WTC11 (cell line): Measurements from ENCODE around the gene TAS1R1. TPM values are rescaled to one million over a fixed set of nuclear protein-coding genes. Genes with fewer than 3 reads are reported as not detected.

Source experiments
- ATAC-seq: fragments of 200-7000 bp; cut with Tn5 transposase; 2 replicates; pipeline ENCODE4 v1.10.0; 2021; ENCODE audit warnings: mild to moderate bottlenecking, moderate library complexity
- CTCF ChIA-PET: fragments of 300-600 bp; sonication (Branson Sonifier 250); formaldehyde crosslinking; loops from one replicate; lab custom pipeline; 2021; ENCODE audit warnings: antibody characterized with exemption; lab: Charles Lee
- POLR2A ChIA-PET: fragments of 350-600 bp; sonication (Branson Sonifier 250); formaldehyde crosslinking; loops from one replicate; lab custom pipeline; 2021; ENCODE audit warnings: antibody characterized with exemption; lab: Charles Lee
- DNase-seq: peaks from one replicate; pipeline ENCODE4 v3.0.0; 2021; ENCODE audit warnings: low spot score
- H3K27ac Mint-ChIP-seq: 2 replicates; pipeline ENCODE4 v1.8.0; 2021; ENCODE audit warnings: mixed read lengths
- H3K27me3 Mint-ChIP-seq: 2 replicates; pipeline ENCODE4 v1.8.0; 2021; ENCODE audit warnings: low read depth, mild to moderate bottlenecking, moderate library complexity, mixed read lengths
- H3K36me3 Mint-ChIP-seq: 2 replicates; pipeline ENCODE4 v1.8.0; 2021; ENCODE audit warnings: mixed read lengths
- H3K4me1 Mint-ChIP-seq: 2 replicates; pipeline ENCODE4 v1.8.0; 2022; ENCODE audit warnings: mixed read lengths
- H3K4me3 Mint-ChIP-seq: 2 replicates; pipeline ENCODE4 v1.8.0; 2021; ENCODE audit warnings: mild to moderate bottlenecking, moderate library complexity, mixed read lengths
- H3K9me3 Mint-ChIP-seq: 2 replicates; pipeline ENCODE4 v1.8.0; 2021; ENCODE audit warnings: mixed read lengths
- CREB1 ChIP-seq: sonication (generic); formaldehyde crosslinking; IDR thresholded peaks from 2 replicates; pipeline ENCODE4 v1.8.0; 2023; ENCODE audit warnings: mild to moderate bottlenecking, missing genetic modification reagents
- ELF4 ChIP-seq: sonication (generic); formaldehyde crosslinking; IDR thresholded peaks from 2 replicates; pipeline ENCODE4 v1.8.1; 2022; ENCODE audit warnings: low read depth, mild to moderate bottlenecking, moderate library complexity, missing genetic modification reagents
- ESRRA ChIP-seq: sonication (generic); formaldehyde crosslinking; IDR thresholded peaks from 2 replicates; pipeline ENCODE4 v1.8.1; 2022; ENCODE audit warnings: mild to moderate bottlenecking, missing genetic modification reagents, borderline replicate concordance
- ETV6 ChIP-seq: sonication (generic); formaldehyde crosslinking; IDR thresholded peaks from 2 replicates; pipeline ENCODE4 v1.8.1; 2022; ENCODE audit warnings: mild to moderate bottlenecking, missing genetic modification reagents
- FOXK1 ChIP-seq: sonication (generic); formaldehyde crosslinking; IDR thresholded peaks from 2 replicates; pipeline ENCODE4 v1.8.0; 2022; ENCODE audit warnings: mild to moderate bottlenecking, moderate library complexity, missing genetic modification reagents
- FOXP4 ChIP-seq: sonication (generic); formaldehyde crosslinking; IDR thresholded peaks from 2 replicates; pipeline ENCODE4 v1.8.0; 2022; ENCODE audit warnings: mild to moderate bottlenecking, missing genetic modification reagents
- HMGA2 ChIP-seq: fragments of 250-450 bp; sonication (Bioruptor Pico); IDR thresholded peaks from 2 replicates; pipeline ENCODE4 v1.4.0; 2021; ENCODE audit warnings: mild to moderate bottlenecking, moderate library complexity
- KAT7 ChIP-seq: sonication (generic); formaldehyde crosslinking; IDR thresholded peaks from 2 replicates; pipeline ENCODE4 v1.8.1; 2023; ENCODE audit warnings: missing genetic modification reagents, mild to moderate bottlenecking, borderline replicate concordance
- MYBL2 ChIP-seq: sonication (generic); formaldehyde crosslinking; IDR thresholded peaks from 2 replicates; pipeline ENCODE4 v1.8.1; 2023; ENCODE audit warnings: mild to moderate bottlenecking, moderate library complexity, missing genetic modification reagents
- NFATC4 ChIP-seq: fragments of 250-450 bp; sonication (Bioruptor Pico); IDR thresholded peaks from 2 replicates; pipeline ENCODE4 v1.9.0; 2021; ENCODE audit warnings: mild to moderate bottlenecking
- TP53 ChIP-seq: sonication (generic); formaldehyde crosslinking; IDR thresholded peaks from 2 replicates; pipeline ENCODE4 v1.8.1; 2023; ENCODE audit warnings: mild to moderate bottlenecking, missing genetic modification reagents
- ZMAT4 ChIP-seq: fragments of 250-450 bp; sonication (Bioruptor Pico); IDR thresholded peaks from 2 replicates; pipeline ENCODE4 v1.9.0; 2021; ENCODE audit warnings: mild to moderate bottlenecking
- ZNF263 ChIP-seq: sonication (generic); formaldehyde crosslinking; IDR thresholded peaks from 2 replicates; pipeline ENCODE4 v1.8.1; 2022; ENCODE audit warnings: low read depth, mild to moderate bottlenecking, moderate library complexity, missing genetic modification reagents
- ZNF416 ChIP-seq: fragments of 250-450 bp; sonication (Bioruptor Pico); IDR thresholded peaks from 2 replicates; pipeline ENCODE4 v1.9.0; 2021; ENCODE audit warnings: mild to moderate bottlenecking, inconsistent platforms
- ZNF512 ChIP-seq: sonication (generic); formaldehyde crosslinking; IDR thresholded peaks from 2 replicates; pipeline ENCODE4 v1.8.1; 2022; ENCODE audit warnings: missing genetic modification reagents, borderline replicate concordance
- total RNA-seq: library from RNA; stranded (reverse); gene quantifications from 3 replicates; pipeline ENCODE4 v1.2.3, GENCODE V29; 2021
- TF ChIP-seq, protein P1 (sequence below): sonication (generic); formaldehyde crosslinking; IDR thresholded peaks from 2 replicates; pipeline ENCODE4 v1.8.0; 2022; ENCODE audit warnings: mild to moderate bottlenecking, missing genetic modification reagents
- TF ChIP-seq, protein P2 (sequence below): sonication (generic); formaldehyde crosslinking; IDR thresholded peaks from 2 replicates; pipeline ENCODE4 v1.8.0; 2022; ENCODE audit warnings: mild to moderate bottlenecking, missing genetic modification reagents
- TF ChIP-seq, protein P3 (sequence below): sonication (generic); formaldehyde crosslinking; IDR thresholded peaks from 2 replicates; pipeline ENCODE4 v1.8.0; 2023; ENCODE audit warnings: missing genetic modification reagents, mild to moderate bottlenecking, borderline replicate concordance
- TF ChIP-seq, protein P4 (sequence below): sonication (generic); formaldehyde crosslinking; IDR thresholded peaks from 2 replicates; pipeline ENCODE4 v1.8.1; 2023; ENCODE audit warnings: mild to moderate bottlenecking, missing genetic modification reagents

Gene TAS1R1
- total RNA-seq, 1 experiment from 2014 or later, result 0.11 TPM

GRCh38 chr1:6587261-6588005, 32.3 kb downstream of the TAS1R1 start:
- ATAC-seq, result no peak
- no peaks in the 10 kb centered on the region for H3K9me3 Mint-ChIP-seq
- TF ChIP-seq ZNF263 (CRISPR knock-in tag) (no peak), KAT7 (CRISPR knock-in tag) (no peak), FOXP4 (CRISPR knock-in tag) (no peak), ZNF416 (CRISPR knock-in tag) (no peak), MYBL2 (CRISPR knock-in tag) (no peak), NFATC4 (CRISPR knock-in tag) (no peak), HMGA2 (CRISPR knock-in tag) (no peak), ELF4 (CRISPR knock-in tag) (no peak), ZMAT4 (no peak), ZNF512 (CRISPR knock-in tag) (no peak), ESRRA (no peak), FOXK1 (CRISPR knock-in tag) (no peak)
- TF ChIP-seq, protein P1, sequence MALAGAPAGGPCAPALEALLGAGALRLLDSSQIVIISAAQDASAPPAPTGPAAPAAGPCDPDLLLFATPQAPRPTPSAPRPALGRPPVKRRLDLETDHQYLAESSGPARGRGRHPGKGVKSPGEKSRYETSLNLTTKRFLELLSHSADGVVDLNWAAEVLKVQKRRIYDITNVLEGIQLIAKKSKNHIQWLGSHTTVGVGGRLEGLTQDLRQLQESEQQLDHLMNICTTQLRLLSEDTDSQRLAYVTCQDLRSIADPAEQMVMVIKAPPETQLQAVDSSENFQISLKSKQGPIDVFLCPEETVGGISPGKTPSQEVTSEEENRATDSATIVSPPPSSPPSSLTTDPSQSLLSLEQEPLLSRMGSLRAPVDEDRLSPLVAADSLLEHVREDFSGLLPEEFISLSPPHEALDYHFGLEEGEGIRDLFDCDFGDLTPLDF (CRISPR knock-in tag), result no peak
- TF ChIP-seq, protein P2, sequence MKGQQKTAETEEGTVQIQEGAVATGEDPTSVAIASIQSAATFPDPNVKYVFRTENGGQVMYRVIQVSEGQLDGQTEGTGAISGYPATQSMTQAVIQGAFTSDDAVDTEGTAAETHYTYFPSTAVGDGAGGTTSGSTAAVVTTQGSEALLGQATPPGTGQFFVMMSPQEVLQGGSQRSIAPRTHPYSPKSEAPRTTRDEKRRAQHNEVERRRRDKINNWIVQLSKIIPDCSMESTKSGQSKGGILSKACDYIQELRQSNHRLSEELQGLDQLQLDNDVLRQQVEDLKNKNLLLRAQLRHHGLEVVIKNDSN (CRISPR knock-in tag), result no peak
- no peak for DNase-seq
- H3K27me3 Mint-ChIP-seq, result no peaks in the 10 kb centered on the region
- POLR2A ChIA-PET, result no interaction called here
- H3K4me1 Mint-ChIP-seq, result peaks cover 3% of the 10 kb centered on the region; the same call in 1 of the 2 replicates
- CTCF ChIA-PET, result interaction anchor here (1.5 kb wide), 1 partner anchor 47 kb away, joined by 4 read pairs; no protein-coding TSS in a partner anchor
- peak overlapping the region; percentile 83 for H3K27ac Mint-ChIP-seq
- H3K4me3 Mint-ChIP-seq, result no peak overlapping the region
- peaks cover 8% of the 10 kb centered on the region; the same call in 1 of the 2 replicates for H3K36me3 Mint-ChIP-seq

DNA sequence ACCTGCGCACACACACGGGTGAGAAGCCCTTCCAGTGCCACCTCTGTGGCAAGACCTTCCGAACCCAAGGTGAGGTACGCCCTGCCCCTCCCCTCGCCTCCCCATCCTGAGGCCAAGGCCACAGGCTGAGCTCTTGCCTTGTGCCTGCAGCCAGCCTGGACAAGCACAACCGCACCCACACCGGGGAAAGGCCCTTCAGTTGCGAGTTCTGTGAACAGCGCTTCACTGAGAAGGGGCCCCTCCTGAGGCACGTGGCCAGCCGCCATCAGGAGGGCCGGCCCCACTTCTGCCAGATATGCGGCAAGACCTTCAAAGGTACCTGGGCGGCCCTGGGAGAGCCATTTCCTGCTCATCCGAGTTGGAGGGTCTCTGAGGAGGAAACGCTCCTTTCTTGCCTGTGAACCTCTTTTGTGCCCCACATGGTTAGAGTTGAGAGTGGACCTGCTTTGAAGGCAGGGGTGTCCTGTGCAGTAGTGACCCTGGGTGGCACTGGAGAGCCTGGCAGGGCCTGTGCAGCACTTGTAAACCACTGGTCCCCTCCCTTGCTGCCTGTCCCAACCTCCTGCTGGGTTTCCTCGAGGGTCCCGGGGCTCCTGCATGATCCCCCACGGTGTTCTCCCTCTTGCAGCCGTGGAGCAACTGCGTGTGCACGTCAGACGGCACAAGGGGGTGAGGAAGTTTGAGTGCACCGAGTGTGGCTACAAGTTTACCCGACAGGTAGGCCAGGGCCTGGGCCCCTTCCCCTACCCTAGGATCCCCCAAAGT, 33.2 kb downstream of the TAS1R1 start:
- H3K36me3 Mint-ChIP-seq, result peaks cover 6% of the 10 kb centered on the region; the same call in 1 of the 2 replicates
- ChIA-PET CTCF (interaction anchor here (0.8 to 1.5 kb wide), 4 partner anchors 9 to 58 kb away, joined by 3 to 4 read pairs (median 3); partner anchors contain the start of gene ZBTB48), POLR2A (interaction anchor here (0.9 kb wide), 1 partner anchor 8 kb away, joined by 3 read pairs; no protein-coding TSS in a partner anchor)
- no peak overlapping the region for H3K4me3 Mint-ChIP-seq
- no peaks in the 10 kb centered on the region for H3K27me3 Mint-ChIP-seq
- ATAC-seq (no peak), DNase-seq (no peak)
- peaks cover 3% of the 10 kb centered on the region; the same call in 1 of the 2 replicates for H3K4me1 Mint-ChIP-seq
- no peaks in the 10 kb centered on the region for H3K9me3 Mint-ChIP-seq
- H3K27ac Mint-ChIP-seq, result no peak overlapping the region
- TF ChIP-seq, protein P3, sequence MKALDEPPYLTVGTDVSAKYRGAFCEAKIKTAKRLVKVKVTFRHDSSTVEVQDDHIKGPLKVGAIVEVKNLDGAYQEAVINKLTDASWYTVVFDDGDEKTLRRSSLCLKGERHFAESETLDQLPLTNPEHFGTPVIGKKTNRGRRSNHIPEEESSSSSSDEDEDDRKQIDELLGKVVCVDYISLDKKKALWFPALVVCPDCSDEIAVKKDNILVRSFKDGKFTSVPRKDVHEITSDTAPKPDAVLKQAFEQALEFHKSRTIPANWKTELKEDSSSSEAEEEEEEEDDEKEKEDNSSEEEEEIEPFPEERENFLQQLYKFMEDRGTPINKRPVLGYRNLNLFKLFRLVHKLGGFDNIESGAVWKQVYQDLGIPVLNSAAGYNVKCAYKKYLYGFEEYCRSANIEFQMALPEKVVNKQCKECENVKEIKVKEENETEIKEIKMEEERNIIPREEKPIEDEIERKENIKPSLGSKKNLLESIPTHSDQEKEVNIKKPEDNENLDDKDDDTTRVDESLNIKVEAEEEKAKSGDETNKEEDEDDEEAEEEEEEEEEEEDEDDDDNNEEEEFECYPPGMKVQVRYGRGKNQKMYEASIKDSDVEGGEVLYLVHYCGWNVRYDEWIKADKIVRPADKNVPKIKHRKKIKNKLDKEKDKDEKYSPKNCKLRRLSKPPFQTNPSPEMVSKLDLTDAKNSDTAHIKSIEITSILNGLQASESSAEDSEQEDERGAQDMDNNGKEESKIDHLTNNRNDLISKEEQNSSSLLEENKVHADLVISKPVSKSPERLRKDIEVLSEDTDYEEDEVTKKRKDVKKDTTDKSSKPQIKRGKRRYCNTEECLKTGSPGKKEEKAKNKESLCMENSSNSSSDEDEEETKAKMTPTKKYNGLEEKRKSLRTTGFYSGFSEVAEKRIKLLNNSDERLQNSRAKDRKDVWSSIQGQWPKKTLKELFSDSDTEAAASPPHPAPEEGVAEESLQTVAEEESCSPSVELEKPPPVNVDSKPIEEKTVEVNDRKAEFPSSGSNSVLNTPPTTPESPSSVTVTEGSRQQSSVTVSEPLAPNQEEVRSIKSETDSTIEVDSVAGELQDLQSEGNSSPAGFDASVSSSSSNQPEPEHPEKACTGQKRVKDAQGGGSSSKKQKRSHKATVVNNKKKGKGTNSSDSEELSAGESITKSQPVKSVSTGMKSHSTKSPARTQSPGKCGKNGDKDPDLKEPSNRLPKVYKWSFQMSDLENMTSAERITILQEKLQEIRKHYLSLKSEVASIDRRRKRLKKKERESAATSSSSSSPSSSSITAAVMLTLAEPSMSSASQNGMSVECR (CRISPR knock-in tag), result no peak
- TF ChIP-seq TP53 (CRISPR knock-in tag) (no peak), HMGA2 (CRISPR knock-in tag) (no peak), ETV6 (CRISPR knock-in tag) (no peak), CREB1 (CRISPR knock-in tag) (no peak)
- TF ChIP-seq, protein P4, sequence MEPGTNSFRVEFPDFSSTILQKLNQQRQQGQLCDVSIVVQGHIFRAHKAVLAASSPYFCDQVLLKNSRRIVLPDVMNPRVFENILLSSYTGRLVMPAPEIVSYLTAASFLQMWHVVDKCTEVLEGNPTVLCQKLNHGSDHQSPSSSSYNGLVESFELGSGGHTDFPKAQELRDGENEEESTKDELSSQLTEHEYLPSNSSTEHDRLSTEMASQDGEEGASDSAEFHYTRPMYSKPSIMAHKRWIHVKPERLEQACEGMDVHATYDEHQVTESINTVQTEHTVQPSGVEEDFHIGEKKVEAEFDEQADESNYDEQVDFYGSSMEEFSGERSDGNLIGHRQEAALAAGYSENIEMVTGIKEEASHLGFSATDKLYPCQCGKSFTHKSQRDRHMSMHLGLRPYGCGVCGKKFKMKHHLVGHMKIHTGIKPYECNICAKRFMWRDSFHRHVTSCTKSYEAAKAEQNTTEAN, result no peak
